Effector CD4-positive, alpha-beta T cell (primary cell): ENCODE data around the gene PSME2.

Experiments used
- DNase-seq: peaks from one replicate; pipeline ENCODE4 v3.0.0-alpha.2; 2020

Gene PSME2

GRCh38 chr14:24179294-24179960 lies 33.0 kb upstream of the PSME2 start:
- no peak for DNase-seq

GRCh38 chr14:24178399-24179178 lies 32.2 kb upstream of the PSME2 start:
- DNase-seq: no peak

GRCh38 chr14:24177891-24178290 lies 31.5 kb upstream of the PSME2 start:
- no peak for DNase-seq

- DNase-seq: no peak
Measured at GRCh38 chr14:24177041-24177825, 30.8 kb upstream of the PSME2 start.

- no peak for DNase-seq
Measured at GRCh38 chr14:24176599-24176998, 30.2 kb upstream of the PSME2 start.

GRCh38 chr14:24172871-24173281 lies 26.5 kb upstream of the PSME2 start:
- DNase-seq: no peak

GRCh38 chr14:24172261-24172860 lies 26.0 kb upstream of the PSME2 start:
- DNase-seq: no peak

- peak; percentile 63 for DNase-seq
Measured at GRCh38 chr14:24171422-24172260, 25.2 kb upstream of the PSME2 start, which contains the start of gene REC8. REC8 (plus strand) TSS chr14:24172080; CDS start chr14:24172553, 473 bp downstream.

GRCh38 chr14:24167469-24168114 lies 21.2 kb upstream of the PSME2 start:
- DNase-seq: no peak

GRCh38 chr14:24165785-24166184 lies 19.4 kb upstream of the PSME2 start:
- no peak for DNase-seq

- DNase-seq: no peak
Measured at GRCh38 chr14:24164518-24164991, 18.1 kb upstream of the PSME2 start.

- DNase-seq: no peak
Measured at GRCh38 chr14:24162093-24162492, 15.7 kb upstream of the PSME2 start.

- DNase-seq: peak; percentile 97
Measured at GRCh38 chr14:24160850-24161804, 14.7 kb upstream of the PSME2 start, which contains the start of gene IRF9. IRF9 (plus strand) TSS chr14:24161265; CDS start chr14:24162145, 880 bp downstream.

GRCh38 chr14:24160499-24160849 lies 14.1 kb upstream of the PSME2 start:
- DNase-seq: no peak

- DNase-seq: no peak
Measured at GRCh38 chr14:24159777-24160498, 13.5 kb upstream of the PSME2 start.

- no peak for DNase-seq
Measured at GRCh38 chr14:24157331-24157730, 10.9 kb upstream of the PSME2 start.

- DNase-seq: no peak
Measured at GRCh38 chr14:24156840-24157239, 10.4 kb upstream of the PSME2 start.

GRCh38 chr14:24155100-24155499 lies 8.7 kb upstream of the PSME2 start:
- no peak for DNase-seq

GRCh38 chr14:24151404-24152080 lies 5.1 kb upstream of the PSME2 start:
- DNase-seq: no peak
